Mesodermal cell (in vitro differentiated cells): ENCODE data around the gene DPF1.

Experiments
- H3K27ac ChIP-seq: 2 replicates; pipeline ENCODE4 v1.7.0; 2013; ENCODE audit warnings: mild to moderate bottlenecking, low read depth, low read length, moderate library complexity; ENCODE audit not compliant: severe bottlenecking
- H3K36me3 ChIP-seq: 2 replicates; pipeline ENCODE4 v1.7.1; 2013; ENCODE audit warnings: mild to moderate bottlenecking, low read length, moderate library complexity; ENCODE audit not compliant: control insufficient read depth, insufficient read depth
- H3K4me1 ChIP-seq: one replicate; pipeline ENCODE4 v1.7.1; 2013; ENCODE audit warnings: mild to moderate bottlenecking, low read length; ENCODE audit not compliant: insufficient read depth, control insufficient read depth, poor library complexity, severe bottlenecking
- H3K4me3 ChIP-seq: 2 replicates; pipeline ENCODE4 v1.7.0; 2013; ENCODE audit warnings: low read length, control low read depth, mild to moderate bottlenecking; ENCODE audit not compliant: insufficient read depth, poor library complexity, severe bottlenecking; ENCODE audit errors: extremely low read depth
- H3K9me3 ChIP-seq: 2 replicates; pipeline ENCODE4 v1.7.1; 2013; ENCODE audit warnings: mild to moderate bottlenecking, low read length, moderate library complexity; ENCODE audit not compliant: control insufficient read depth
- WGBS, 2 experiments: methylation state at CpG; one replicate each; pipeline ENCODE4 v1.1.5; 2013; ENCODE audit warnings: missing lambda C conversion rate in 2 of 2; ENCODE audit not compliant: insufficient coverage in 2 of 2; 5-methylcytosine and 5-hydroxymethylcytosine counted together

Gene DPF1

GRCh38 chr19:38182536-38183210, 41.3 kb downstream of the DPF1 start:
- Histone ChIP-seq H3K4me1 (peaks cover 5% of the 10 kb centered on the region), H3K36me3 (peaks cover 10% of the 10 kb centered on the region), H3K27ac (no peak overlapping the region), H3K4me3 (no peak overlapping the region), H3K9me3 (peaks cover 6% of the 10 kb centered on the region)
- WGBS, 2 experiments: 82 to 84% methylated on average over 20 to 21 of the region's 21 CpGs

- H3K27ac ChIP-seq: no peak overlapping the region
- peaks cover 6% of the 10 kb centered on the region for H3K36me3 ChIP-seq
- H3K9me3 ChIP-seq: peaks cover 6% of the 10 kb centered on the region
- H3K4me3 ChIP-seq: no peak overlapping the region
- WGBS, 2 experiments: 94% methylated on average over 3 of the region's 3 CpGs; no CpG with 5 or more reads in 1 of the 2 experiments
- H3K4me1 ChIP-seq: peaks cover 5% of the 10 kb centered on the region
Measured at GRCh38 chr19:38180071-38180470, 44.0 kb downstream of the DPF1 start.

- 80 to 84% methylated on average over 5 to 6 of the region's 6 CpGs for WGBS, 2 experiments
- Histone ChIP-seq H3K4me1 (no peaks in the 10 kb centered on the region), H3K27ac (no peak overlapping the region), H3K9me3 (peaks cover under 1% of the 10 kb centered on the region), H3K4me3 (no peak overlapping the region), H3K36me3 (no peaks in the 10 kb centered on the region)
Measured at GRCh38 chr19:38175422-38175821, 48.6 kb downstream of the DPF1 start.

- H3K4me3 ChIP-seq: no peak overlapping the region
- no peak overlapping the region for H3K27ac ChIP-seq
- H3K4me1 ChIP-seq: no peaks in the 10 kb centered on the region
- no peaks in the 10 kb centered on the region for H3K9me3 ChIP-seq
- no peaks in the 10 kb centered on the region for H3K36me3 ChIP-seq
- 94 to 95% methylated on average over 21 to 22 of the region's 22 CpGs for WGBS, 2 experiments
Measured at GRCh38 chr19:38173291-38174041, 50.6 kb downstream of the DPF1 start.

- WGBS, 2 experiments: 87 to 90% methylated on average over 7 to 8 of the region's 8 CpGs
- H3K36me3 ChIP-seq: peaks cover 3% of the 10 kb centered on the region
- H3K4me1 ChIP-seq: no peaks in the 10 kb centered on the region
- H3K4me3 ChIP-seq: no peak overlapping the region
- no peak overlapping the region for H3K27ac ChIP-seq
- H3K9me3 ChIP-seq: no peaks in the 10 kb centered on the region
Measured at GRCh38 chr19:38172001-38172400, 52.0 kb downstream of the DPF1 start.

- H3K36me3 ChIP-seq: peaks cover 9% of the 10 kb centered on the region
- no peak overlapping the region for H3K27ac ChIP-seq
- no peaks in the 10 kb centered on the region for H3K4me1 ChIP-seq
- H3K9me3 ChIP-seq: no peaks in the 10 kb centered on the region
- 79 to 82% methylated on average over 8 to 12 of the region's 12 CpGs for WGBS, 2 experiments
- H3K4me3 ChIP-seq: no peak overlapping the region
Measured at GRCh38 chr19:38170334-38170733, 53.7 kb downstream of the DPF1 start.

GRCh38 chr19:38168637-38169036, 55.4 kb downstream of the DPF1 start:
- H3K27ac ChIP-seq: no peak overlapping the region
- 74 to 89% methylated on average over 2 to 3 of the region's 4 CpGs for WGBS, 2 experiments
- no peaks in the 10 kb centered on the region for H3K9me3 ChIP-seq
- peaks cover 14% of the 10 kb centered on the region for H3K36me3 ChIP-seq
- no peaks in the 10 kb centered on the region for H3K4me1 ChIP-seq
- H3K4me3 ChIP-seq: no peak overlapping the region

GRCh38 chr19:38165335-38165734, 58.7 kb downstream of the DPF1 start:
- Histone ChIP-seq H3K27ac (no peak overlapping the region), H3K36me3 (peaks cover 35% of the 10 kb centered on the region), H3K9me3 (peaks cover 4% of the 10 kb centered on the region), H3K4me3 (no peak overlapping the region), H3K4me1 (no peaks in the 10 kb centered on the region)
- WGBS, 2 experiments: 100% methylated on average over 3 to 6 of the region's 6 CpGs

GRCh38 chr19:38164526-38164925, 59.5 kb downstream of the DPF1 start:
- Histone ChIP-seq H3K9me3 (peaks cover 4% of the 10 kb centered on the region), H3K4me1 (no peaks in the 10 kb centered on the region), H3K36me3 (peaks cover 35% of the 10 kb centered on the region), H3K4me3 (no peak overlapping the region), H3K27ac (no peak overlapping the region)
- 93 to 97% methylated on average over 16 to 25 of the region's 25 CpGs for WGBS, 2 experiments

GRCh38 chr19:38163419-38164290, 60.4 kb downstream of the DPF1 start:
- no peak overlapping the region for H3K4me3 ChIP-seq
- WGBS, 2 experiments: 90 to 95% methylated on average over 18 to 22 of the region's 23 CpGs
- H3K27ac ChIP-seq: no peak overlapping the region
- H3K4me1 ChIP-seq: no peaks in the 10 kb centered on the region
- peaks cover 35% of the 10 kb centered on the region for H3K36me3 ChIP-seq
- peaks cover 4% of the 10 kb centered on the region for H3K9me3 ChIP-seq
